Endothelial cell of umbilical vein (primary cell): Measurements from ENCODE around the gene ZNF778. TPM values are rescaled to one million over a fixed set of nuclear protein-coding genes. Genes with fewer than 3 reads are reported as not detected.

Experiments
- BruUV-seq: library from RNA; stranded (reverse); fragments of 400-500 nt; replicated peaks from 2 replicates; lab custom pipeline; 2021; lab: Mats Ljungman, UMichigan
- CTCF ChIA-PET: fragments of 300-600, 350-600 bp; sonication (Branson Sonifier 250); formaldehyde crosslinking; loops from one replicate; lab custom pipeline; 2021; ENCODE audit warnings: antibody characterized with exemption, inconsistent platforms; lab: Charles Lee
- POLR2A ChIA-PET: fragments of 300-600, 350-600 bp; sonication (Branson Sonifier 250); formaldehyde crosslinking; loops from one replicate; lab custom pipeline; 2021; ENCODE audit warnings: antibody characterized with exemption, inconsistent platforms; lab: Charles Lee
- DNase-seq: peaks from one replicate; pipeline ENCODE4 v3.0.0-alpha.2; 2011; ENCODE audit warnings: low read depth, low spot score
- FAIRE-seq: peaks from 2 replicates; lab custom pipeline; 2011; peaks lifted over from hg19 to GRCh38; lab: Jason Lieb, UNC
- H2AFZ ChIP-seq: 2 replicates; pipeline ENCODE4 v1.6.0; 2012; ENCODE audit warnings: low read depth, low read length, control low read depth, inconsistent platforms
- H3K27ac ChIP-seq: 2 replicates; pipeline ENCODE4 v1.5.1; 2011; ENCODE audit warnings: low read depth, mild to moderate bottlenecking, control low read depth, low read length, moderate library complexity; ENCODE audit not compliant: insufficient read depth
- H3K27me3 ChIP-seq, 2 experiments: 2 replicates each; pipeline versions ENCODE4 v1.6.0 to v1.6.1; 2011; ENCODE audit warnings: low read length in 2 of 2, mixed read lengths in 1 of 2; ENCODE audit not compliant: control insufficient read depth in 2 of 2, insufficient read depth in 2 of 2
- H3K36me3 ChIP-seq, 2 experiments: 2 replicates in 1 of 2; 3 replicates in 1 of 2; pipeline ENCODE4 v1.5.1; 2011; ENCODE audit warnings: low read length in 2 of 2, mild to moderate bottlenecking in 1 of 2, moderate library complexity in 1 of 2; ENCODE audit not compliant: control insufficient read depth in 2 of 2, insufficient read depth in 2 of 2; ENCODE audit errors: extremely low read depth in 1 of 2
- H3K4me1 ChIP-seq: 3 replicates; pipeline ENCODE4 v1.5.1; 2011; ENCODE audit warnings: mild to moderate bottlenecking, low read length; ENCODE audit not compliant: control insufficient read depth, insufficient read depth; ENCODE audit errors: extremely low read depth
- H3K4me2 ChIP-seq: 2 replicates; pipeline ENCODE4 v1.6.1; 2011; ENCODE audit warnings: low read length, control low read depth, mixed read lengths; ENCODE audit not compliant: insufficient read depth
- H3K4me3 ChIP-seq, 3 experiments: fragments of 200-600 bp in 1 of 3; sonication (generic), shearing (Covaris generic) in 1 of 3; replicated peaks in 1 of 3; 2 replicates each; pipeline ENCODE4 v1.5.1; 2011 to 2016; ENCODE audit warnings: control low read depth in 3 of 3, low read length in 3 of 3, mild to moderate bottlenecking in 2 of 3, inconsistent platforms in 1 of 3, low read depth in 1 of 3, moderate library complexity in 1 of 3; ENCODE audit not compliant: insufficient read depth in 1 of 3
- H3K79me2 ChIP-seq: 2 replicates; pipeline ENCODE4 v1.6.0; 2012; ENCODE audit warnings: low read length, inconsistent platforms; ENCODE audit not compliant: control insufficient read depth, insufficient read depth
- H3K9ac ChIP-seq: replicated peaks from 2 replicates; pipeline ENCODE3; 2011; ENCODE audit warnings: low read length, control low read depth; ENCODE audit not compliant: insufficient read depth; ENCODE audit errors: extremely low read depth
- H3K9me1 ChIP-seq: replicated peaks from 3 replicates; pipeline ENCODE4 v1.6.0; 2011; ENCODE audit warnings: mild to moderate bottlenecking, low read length; ENCODE audit not compliant: control insufficient read depth, insufficient read depth; ENCODE audit errors: extremely low read depth
- H3K9me3 ChIP-seq: replicated peaks from 2 replicates; pipeline ENCODE4 v1.5.1; 2012; ENCODE audit warnings: low read length, inconsistent platforms; ENCODE audit not compliant: control insufficient read depth, insufficient read depth
- H4K20me1 ChIP-seq: replicated peaks from 2 replicates; pipeline ENCODE3; 2011; ENCODE audit warnings: mild to moderate bottlenecking, low read length; ENCODE audit not compliant: control insufficient read depth, insufficient read depth; ENCODE audit errors: extremely low read depth
- EZH2 ChIP-seq: IDR thresholded peaks from 2 replicates; pipeline ENCODE4 v1.6.1; 2012; ENCODE audit warnings: borderline replicate concordance, low read depth, mild to moderate bottlenecking, moderate library complexity, low read length, inconsistent platforms; ENCODE audit not compliant: severe bottlenecking
- MYC ChIP-seq: IDR thresholded peaks from one replicate; pipeline ENCODE4 v1.6.1; 2011; ENCODE audit warnings: mild to moderate bottlenecking, low read depth, low read length
- dilution Hi-C: fragments of 300-500 bp; cut with MboI; formaldehyde crosslinking; loops from one replicate; pipeline ENCODE4 v1.15.0; 2019; ENCODE audit warnings: low sequenced_read_pairs; ENCODE audit not compliant: extremely low pct_ligation_motif_present
- intact Hi-C: fragments of 100-400 bp; cut with micrococcal nuclease; formaldehyde crosslinking; loops from one replicate; pipeline ENCODE4 v1.10.0; 2022
- polyA plus RNA-seq, 4 experiments: library from polyadenylated mRNA; depleted of rRNA in 3 of 4; stranded (reverse) in 3 of 4; unstranded in 1 of 4; fragments of >200 nt; gene quantifications; 2 replicates each; pipeline versions ENCODE4 v1.2.1 to v1.2.3, GENCODE V29; 2011 to 2012; ENCODE audit warnings: missing spikeins in 1 of 4
- total RNA-seq: library from RNA; stranded (reverse); gene quantifications from 2 replicates; pipeline ENCODE4 v1.2.3, GENCODE V29; 2021
- TF ChIP-seq, protein P1 (sequence below), 2 donors: IDR thresholded peaks; 1 replicate in 1 of 2; 2 replicates in 1 of 2; pipeline ENCODE4 v1.5.1; 2011; ENCODE audit warnings: low read length in 2 of 2, mild to moderate bottlenecking in 2 of 2, moderate library complexity in 2 of 2, control low read depth in 1 of 2, inconsistent platforms in 1 of 2, low read depth in 1 of 2; ENCODE audit not compliant: insufficient read depth in 1 of 2; ENCODE audit errors: extremely low read depth in 1 of 2

The ZNF778 gene
- total and polyA plus RNA-seq, 2 donors (not counting 3 experiments of a cell fraction or from before 2014, with no cell fraction given): 3.8 to 10.9 TPM

DNA sequence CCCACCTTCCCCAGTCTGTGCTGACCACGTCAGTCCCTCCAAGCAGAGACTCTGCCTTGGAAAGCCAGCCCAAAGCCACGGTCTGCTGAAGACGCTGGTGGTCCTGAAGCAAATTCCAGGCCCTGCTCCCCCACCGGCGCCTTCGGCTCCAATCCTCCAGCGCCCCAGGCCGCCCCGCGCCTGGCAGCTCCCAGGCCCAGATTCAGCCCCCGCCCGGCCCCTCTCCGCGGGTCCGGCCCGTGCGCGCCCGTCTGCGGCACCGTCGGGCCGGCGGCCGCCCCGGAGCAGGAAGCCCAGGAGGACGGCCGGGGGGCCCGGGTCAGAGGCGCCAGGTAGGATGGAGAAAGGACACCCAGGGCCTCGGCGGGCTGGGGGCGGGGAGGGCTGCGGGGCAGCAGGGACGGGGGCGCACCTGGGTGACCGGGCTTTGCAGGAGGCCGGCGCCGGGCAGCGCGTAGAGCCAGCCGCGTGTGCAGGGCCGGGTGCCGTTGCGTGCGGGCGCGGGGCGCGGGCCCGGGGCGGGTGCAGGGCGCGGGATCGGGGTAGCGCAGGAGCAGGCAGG, 16.6 kb upstream of the ZNF778 start:
- H3K27me3 ChIP-seq: peaks cover 20 to 34% of the 10 kb centered on the region in 2 experiments

DNA sequence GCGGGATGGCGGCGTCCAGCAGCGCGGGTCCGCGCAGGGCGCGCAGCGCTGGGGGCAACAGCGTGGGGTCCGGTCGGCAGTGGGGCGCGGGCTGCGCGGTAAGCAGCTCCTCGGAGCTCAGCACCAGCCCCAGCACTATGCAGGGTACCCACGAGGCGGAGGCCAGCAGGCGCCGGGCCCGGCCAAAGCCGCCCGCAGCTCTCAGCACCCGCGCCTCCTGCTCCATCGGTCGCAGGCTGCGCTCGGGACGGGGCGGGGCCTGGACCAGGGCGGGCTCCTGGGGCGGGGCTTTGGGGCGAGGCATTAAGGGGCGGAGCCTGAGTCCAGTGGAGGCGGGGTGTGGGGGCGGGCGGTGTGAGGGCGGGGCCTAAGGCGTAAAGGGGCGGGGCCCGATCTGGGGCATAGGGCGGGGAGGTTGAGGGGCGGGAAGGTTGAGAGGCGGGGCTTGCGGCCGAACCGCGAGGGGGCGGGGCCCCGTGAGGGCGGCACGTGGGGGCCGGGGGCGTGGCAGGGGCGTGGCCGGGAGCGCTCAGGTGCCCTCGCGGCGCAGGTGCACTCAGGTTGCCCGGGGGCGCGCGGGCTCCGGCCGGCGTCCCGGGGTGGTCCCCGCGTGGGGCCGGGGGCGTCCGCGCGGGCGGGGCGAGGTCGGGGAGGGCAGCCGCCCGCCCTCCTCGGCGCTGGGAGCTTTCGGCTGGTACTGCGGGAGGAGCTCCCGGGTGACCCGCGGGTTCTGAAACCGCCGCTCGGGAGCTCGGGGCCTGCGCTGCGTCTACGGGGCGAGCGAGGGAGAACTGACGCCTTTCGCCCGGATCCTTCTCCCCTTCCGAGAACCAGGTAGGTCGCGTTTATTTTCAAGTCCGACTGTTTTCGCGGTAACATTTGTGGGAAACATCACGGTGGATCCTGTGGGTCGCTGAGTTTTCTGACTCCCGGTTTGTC, 15.8 kb upstream of the ZNF778 start:
- dilution Hi-C loops (no loop called here), intact Hi-C loops (loop anchor here (1.0 kb wide), 1 partner anchor 8 kb away; no protein-coding TSS in a partner anchor)
- Histone ChIP-seq H3K4me1 (no peaks in the 10 kb centered on the region), H3K79me2 (no peaks in the 10 kb centered on the region), H2AFZ (peak overlapping the region; percentile 78), H4K20me1 (no peaks in the 10 kb centered on the region), H3K27ac (no peak overlapping the region), H3K9me3 (no peaks in the 10 kb centered on the region), H3K36me3 (no peaks in the 10 kb centered on the region), H3K9ac (no peak overlapping the region), H3K27me3 (peaks cover 20 to 34% of the 10 kb centered on the region in 2 experiments), H3K4me2 (no peak overlapping the region), H3K9me1 (no peaks in the 10 kb centered on the region), H3K4me3 (peak overlapping the region in 1 of 3 experiments; percentile 24)
- DNase-seq (peak; percentile 43), FAIRE-seq (peak; percentile 55)
- CTCF ChIA-PET: no interaction called here
- POLR2A ChIA-PET: no interaction called here
- no TSS peak for BruUV-seq
- TF ChIP-seq EZH2: peak; percentile 65
- TF ChIP-seq, protein P1, sequence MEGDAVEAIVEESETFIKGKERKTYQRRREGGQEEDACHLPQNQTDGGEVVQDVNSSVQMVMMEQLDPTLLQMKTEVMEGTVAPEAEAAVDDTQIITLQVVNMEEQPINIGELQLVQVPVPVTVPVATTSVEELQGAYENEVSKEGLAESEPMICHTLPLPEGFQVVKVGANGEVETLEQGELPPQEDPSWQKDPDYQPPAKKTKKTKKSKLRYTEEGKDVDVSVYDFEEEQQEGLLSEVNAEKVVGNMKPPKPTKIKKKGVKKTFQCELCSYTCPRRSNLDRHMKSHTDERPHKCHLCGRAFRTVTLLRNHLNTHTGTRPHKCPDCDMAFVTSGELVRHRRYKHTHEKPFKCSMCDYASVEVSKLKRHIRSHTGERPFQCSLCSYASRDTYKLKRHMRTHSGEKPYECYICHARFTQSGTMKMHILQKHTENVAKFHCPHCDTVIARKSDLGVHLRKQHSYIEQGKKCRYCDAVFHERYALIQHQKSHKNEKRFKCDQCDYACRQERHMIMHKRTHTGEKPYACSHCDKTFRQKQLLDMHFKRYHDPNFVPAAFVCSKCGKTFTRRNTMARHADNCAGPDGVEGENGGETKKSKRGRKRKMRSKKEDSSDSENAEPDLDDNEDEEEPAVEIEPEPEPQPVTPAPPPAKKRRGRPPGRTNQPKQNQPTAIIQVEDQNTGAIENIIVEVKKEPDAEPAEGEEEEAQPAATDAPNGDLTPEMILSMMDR (IDR thresholded peaks at IDR 0.05; ENCODE audit: extremely low read depth in 1 of 2, insufficient read depth in 1 of 2, low read depth in 1 of 2, low read length in 2 of 2): no peak

More for the DNA sequence above, 16.6 kb upstream of the ZNF778 start:
- POLR2A ChIA-PET: no interaction called here
- intact Hi-C loops: loop anchor here (1.0 kb wide), 1 partner anchor 8 kb away; no protein-coding TSS in a partner anchor
- BruUV-seq: no TSS peak
- Histone ChIP-seq H4K20me1 (no peaks in the 10 kb centered on the region), H3K36me3 (no peaks in the 10 kb centered on the region), H3K79me2 (no peaks in the 10 kb centered on the region), H3K4me3 (no peak overlapping the region), H3K4me2 (no peak overlapping the region), H3K9me3 (no peaks in the 10 kb centered on the region), H2AFZ (peak overlapping the region; percentile 78), H3K27ac (no peak overlapping the region), H3K9ac (no peak overlapping the region), H3K4me1 (no peaks in the 10 kb centered on the region), H3K9me1 (no peaks in the 10 kb centered on the region)
- CTCF ChIA-PET: no interaction called here
- dilution Hi-C loops: no loop called here
- FAIRE-seq: no peak
- TF ChIP-seq EZH2 (peak; percentile 97), MYC (no peak)
- no peak for DNase-seq
